GM12872 (cell line): ENCODE data around the gene EYS.

Source experiments
- CTCF ChIP-seq: IDR thresholded peaks from 3 replicates; pipeline ENCODE4 v1.5.1; 2011; ENCODE audit warnings: low read depth, mild to moderate bottlenecking, low read length, moderate library complexity; ENCODE audit not compliant: insufficient read depth

Gene EYS

GRCh38 chr6:63985223-63985622 is 1721.8 kb downstream of the EYS start:
- TF ChIP-seq CTCF: no peak

GRCh38 chr6:63975699-63976098 is 1731.3 kb downstream of the EYS start:
- no peak for TF ChIP-seq CTCF

GRCh38 chr6:63968650-63969049 is 1738.4 kb downstream of the EYS start:
- no peak for TF ChIP-seq CTCF

GRCh38 chr6:63964366-63964765 is 1742.7 kb downstream of the EYS start:
- no peak for TF ChIP-seq CTCF

GRCh38 chr6:63963769-63964315 is 1743.2 kb downstream of the EYS start:
- no peak for TF ChIP-seq CTCF

GRCh38 chr6:63947792-63948529 is 1759.1 kb downstream of the EYS start:
- TF ChIP-seq CTCF: no peak

- no peak for TF ChIP-seq CTCF
Observed at GRCh38 chr6:63945987-63946386, 1761.0 kb downstream of the EYS start.
